Renal cortex interstitium (tissue), 15 donors: ENCODE results near the gene CFLAR. TPM values are rescaled to one million over a fixed set of nuclear protein-coding genes. Genes with fewer than 3 reads are reported as not detected.
A peak's percentile ranks its signal among the peaks of the same experiment; 100 is the strongest.

ENCODE experiments used
- DNase-seq, 11 donors: peaks; one replicate each; pipeline ENCODE4 v3.0.0-alpha.2; 2013; ENCODE audit warnings: low read depth in 9 of 11, low spot score in 4 of 11; ENCODE audit errors: extremely low read depth in 1 of 11
- long read RNA-seq, 16 experiments: transcript quantifications; one replicate each; lab custom pipeline, GENCODE V29; 2026
- polyA plus RNA-seq, 3 donors: library from polyadenylated mRNA; unstranded; fragments of 120-200 nt; gene quantifications; one replicate each; pipeline ENCODE4 v1.2.1, GENCODE V29; 2013; ENCODE audit not compliant: insufficient read length in 3 of 3

The CFLAR gene
- 10 to 100 TPM; 51.7 to 84.8 (median 64.0) TPM for polyA plus RNA-seq
- long read RNA-seq, donor 1, partial matches to known transcripts, result 0 of 3 reads
- long read RNA-seq, donor 1, other reads (novel, unspliced or antisense), result 0 of 3 reads
- long read RNA-seq, donor 2, result 0 reads
- long read RNA-seq, donor 3, full-length matches to known transcripts, result 11 of 11 reads
- long read RNA-seq, donor 3, partial matches to known transcripts, result 0 of 11 reads
- long read RNA-seq, donor 3, other reads (novel, unspliced or antisense), result 0 of 11 reads
- long read RNA-seq, donor 4, full-length matches to known transcripts, result 7 of 7 reads
- long read RNA-seq, donor 4, partial matches to known transcripts, result 0 of 7 reads
- long read RNA-seq, donor 4, other reads (novel, unspliced or antisense), result 0 of 7 reads
- long read RNA-seq, donor 5, result 0 reads
- long read RNA-seq, donor 6, partial matches to known transcripts, result 0 of 4 reads
- long read RNA-seq, donor 6, other reads (novel, unspliced or antisense), result 0 of 4 reads
- long read RNA-seq, donor 7, full-length matches to known transcripts, result 6 of 6 reads
- long read RNA-seq, donor 7, partial matches to known transcripts, result 0 of 6 reads
- long read RNA-seq, donor 7, other reads (novel, unspliced or antisense), result 0 of 6 reads
- long read RNA-seq, donor 8, full-length matches to known transcripts, result 16 of 23 reads
- long read RNA-seq, donor 8, partial matches to known transcripts, result 7 of 23 reads
- long read RNA-seq, donor 8, other reads (novel, unspliced or antisense), result 0 of 23 reads
- long read RNA-seq, donor 9, full-length matches to known transcripts, result 4 of 4 reads
- long read RNA-seq, donor 9, partial matches to known transcripts, result 0 of 4 reads
- long read RNA-seq, donor 9, other reads (novel, unspliced or antisense), result 0 of 4 reads
- long read RNA-seq, donor 10, full-length matches to known transcripts, result 5 of 16 reads
- long read RNA-seq, donor 10, partial matches to known transcripts, result 11 of 16 reads
- long read RNA-seq, donor 10, other reads (novel, unspliced or antisense), result 0 of 16 reads
- long read RNA-seq, donor 11, full-length matches to known transcripts, result 4 of 4 reads
- long read RNA-seq, donor 11, partial matches to known transcripts, result 0 of 4 reads
- long read RNA-seq, donor 11, other reads (novel, unspliced or antisense), result 0 of 4 reads
- long read RNA-seq, donor 12, full-length matches to known transcripts, result 2 of 2 reads
- long read RNA-seq, donor 12, partial matches to known transcripts, result 0 of 2 reads
- long read RNA-seq, donor 12, other reads (novel, unspliced or antisense), result 0 of 2 reads
- long read RNA-seq, donor 13, full-length matches to known transcripts, result 10 of 10 reads
- long read RNA-seq, donor 13, partial matches to known transcripts, result 0 of 10 reads
- long read RNA-seq, donor 13, other reads (novel, unspliced or antisense), result 0 of 10 reads
- long read RNA-seq, donor 14, full-length matches to known transcripts, result 7 of 12 reads
- long read RNA-seq, donor 14, partial matches to known transcripts, result 5 of 12 reads
- long read RNA-seq, donor 14, other reads (novel, unspliced or antisense), result 0 of 12 reads
- long read RNA-seq, donor 15, full-length matches to known transcripts, result 2 of 2 reads
- long read RNA-seq, donor 15, partial matches to known transcripts, result 0 of 2 reads
- long read RNA-seq, donor 15, other reads (novel, unspliced or antisense), result 0 of 2 reads
- long read RNA-seq, donor 16, full-length matches to known transcripts, result 17 of 17 reads
- long read RNA-seq, donor 16, partial matches to known transcripts, result 0 of 17 reads
- long read RNA-seq, donor 16, other reads (novel, unspliced or antisense), result 0 of 17 reads

- DNase-seq, result peak in 8 of 11 donors; percentile 57 to 80 (median 68)
Observed at GRCh38 chr2:201116115-201116958, at the start of gene CFLAR. Gene CFLAR (plus strand): TSS chr2:201116164. CDS start chr2:201129866, 13,702 bp downstream.

- DNase-seq, result peak in 1 of 11 donors; percentile 22
Observed at GRCh38 chr2:201070948-201071478, 45.0 kb upstream of the CFLAR start.

- DNase-seq, result peak; percentile 87 to 97 (median 93)
Observed at GRCh38 chr2:201071479-201072200, 44.3 kb upstream of the CFLAR start, which contains the start of the genes HYCC2 and NDUFB3. Gene HYCC2 (minus strand): TSS chr2:201071671. CDS start chr2:201024009, 47,662 bp downstream. Gene NDUFB3 (plus strand): TSS chr2:201072001. CDS start chr2:201078883, 6,882 bp downstream.

GRCh38 chr2:201072201-201072530 is 43.8 kb upstream of the CFLAR start:
- DNase-seq, result peak in 1 of 11 donors; percentile 13

GRCh38 chr2:201073071-201073470 is 42.9 kb upstream of the CFLAR start:
- DNase-seq, result no peak

GRCh38 chr2:201074996-201075395 is 41.0 kb upstream of the CFLAR start:
- DNase-seq, result no peak

- DNase-seq, result no peak
Observed at GRCh38 chr2:201084863-201085262, 31.1 kb upstream of the CFLAR start.

- no peak for DNase-seq
Observed at GRCh38 chr2:201090574-201090973, 25.4 kb upstream of the CFLAR start.

GRCh38 chr2:201093573-201093972 is 22.4 kb upstream of the CFLAR start:
- no peak for DNase-seq

GRCh38 chr2:201100497-201100896 is 15.5 kb upstream of the CFLAR start:
- no peak for DNase-seq

GRCh38 chr2:201105759-201106158 is 10.2 kb upstream of the CFLAR start:
- no peak for DNase-seq

- DNase-seq, result no peak
Observed at GRCh38 chr2:201107624-201108023, 8.3 kb upstream of the CFLAR start.

- DNase-seq, result no peak
Observed at GRCh38 chr2:201108341-201108740, 7.6 kb upstream of the CFLAR start.

- no peak for DNase-seq
Observed at GRCh38 chr2:201109186-201109585, 6.8 kb upstream of the CFLAR start.

- DNase-seq, result no peak
Observed at GRCh38 chr2:201110615-201111014, 5.3 kb upstream of the CFLAR start.

GRCh38 chr2:201111096-201111495 is 4.9 kb upstream of the CFLAR start:
- no peak for DNase-seq
